HCT116 (cell line): ENCODE measurements around the gene OR1F1. TPM values are rescaled to one million over a fixed set of nuclear protein-coding genes. Genes with fewer than 3 reads are reported as not detected.

Source experiments
- ATAC-seq: fragments of 200-7000 bp; cut with Tn5 transposase; 2 replicates; pipeline ENCODE4 v1.9.1; 2020; ENCODE audit warnings: mild to moderate bottlenecking, moderate library complexity
- BruUV-seq: library from RNA; stranded (reverse); fragments of 400-500 nt; replicated peaks from 2 replicates; lab custom pipeline; 2021; lab: Mats Ljungman, UMichigan
- CTCF ChIA-PET: fragments of 300-600 bp; sonication (Branson Sonifier 250); formaldehyde crosslinking; loops from one replicate; lab custom pipeline; 2021; ENCODE audit warnings: antibody characterized with exemption; lab: Charles Lee
- POLR2A ChIA-PET: fragments of 300-600, 350-600 bp; sonication (Branson Sonifier 250); formaldehyde crosslinking; loops from one replicate; lab custom pipeline; 2021; ENCODE audit warnings: antibody characterized with exemption; lab: Charles Lee
- RAD21 ChIA-PET, 2 experiments: fragments of 300-600 bp; sonication (Branson Sonifier 250); formaldehyde crosslinking; loops; one replicate each; lab custom pipeline; 2023; ENCODE audit warnings: low total read pairs in 2 of 2; ENCODE audit not compliant: uncharacterized antibody in 2 of 2, unreplicated experiment in 2 of 2, low non-redundant PET in 1 of 2; lab: Charles Lee
- DNase-seq: peaks from one replicate; pipeline ENCODE4 v3.0.0-alpha.2; 2010; ENCODE audit warnings: low read depth, low spot score
- H2AFZ ChIP-seq: fragments of 200-600 bp; shearing (Covaris generic), sonication (generic); 2 replicates; pipeline ENCODE4 v1.6.1; 2017; ENCODE audit warnings: low read depth, mixed run types, mixed read lengths, antibody characterized with exemption, low read length; ENCODE audit not compliant: poor library complexity, severe bottlenecking
- H3K27ac ChIP-seq: 2 replicates; pipeline ENCODE4 v1.5.1; 2012; ENCODE audit warnings: low read depth, low read length
- H3K27me3 ChIP-seq: fragments of 200-600 bp; sonication (generic); 2 replicates; pipeline ENCODE4 v1.6.1; 2016; ENCODE audit warnings: mixed run types, low read length, mixed read lengths; ENCODE audit not compliant: insufficient read depth
- H3K36me3 ChIP-seq, 2 experiments: fragments of 200-500 bp in 1 of 2; fragments of 200-600 bp in 1 of 2; sonication (Bioruptor generic) in 1 of 2; sonication (generic) in 1 of 2; 2 replicates each; pipeline versions ENCODE4 v1.5.1 to v1.6.1; 2014 to 2016; ENCODE audit warnings: low read length in 2 of 2, inconsistent platforms in 1 of 2, mixed read lengths in 1 of 2, mixed run types in 1 of 2; ENCODE audit not compliant: insufficient read depth in 2 of 2, control insufficient read depth in 1 of 2
- H3K4me1 ChIP-seq, 2 experiments: fragments of 200-600 bp in 1 of 2; sonication (generic) in 1 of 2; 2 replicates each; pipeline versions ENCODE4 v1.5.1 to v1.6.1; 2012 to 2017; ENCODE audit warnings: low read length in 2 of 2, inconsistent platforms in 1 of 2, mild to moderate bottlenecking in 1 of 2, mixed read lengths in 1 of 2, mixed run types in 1 of 2, moderate library complexity in 1 of 2; ENCODE audit not compliant: insufficient read depth in 2 of 2, control insufficient read depth in 1 of 2
- H3K4me2 ChIP-seq: fragments of 200-600 bp; sonication (generic); 2 replicates; pipeline ENCODE4 v1.6.1; 2017; ENCODE audit warnings: mixed run types, low read length, mixed read lengths
- H3K4me3 ChIP-seq, 2 experiments: fragments of 200-600 bp in 1 of 2; sonication (generic) in 1 of 2; replicated peaks in 1 of 2; 2 replicates each; pipeline ENCODE4 v1.5.1; 2011 to 2016; ENCODE audit warnings: low read length in 2 of 2, control low read depth in 1 of 2, low read depth in 1 of 2, mild to moderate bottlenecking in 1 of 2, mixed read lengths in 1 of 2, mixed run types in 1 of 2
- H3K79me2 ChIP-seq: fragments of 200-600 bp; sonication (generic); 2 replicates; pipeline ENCODE4 v1.6.1; 2017; ENCODE audit warnings: mild to moderate bottlenecking, mixed run types, low read length, moderate library complexity, mixed read lengths; ENCODE audit not compliant: insufficient read depth
- H3K9ac ChIP-seq: fragments of 200-600 bp; sonication (generic); 2 replicates; pipeline ENCODE4 v1.6.1; 2016; ENCODE audit warnings: low read length, mixed read lengths
- H3K9me2 ChIP-seq: fragments of 200-600 bp; sonication (generic), shearing (Covaris generic); 2 replicates; pipeline ENCODE4 v1.6.1; 2017; ENCODE audit warnings: mixed run types, mild to moderate bottlenecking, moderate library complexity; ENCODE audit not compliant: insufficient read depth
- H3K9me3 ChIP-seq, 2 experiments: fragments of 200-500 bp in 1 of 2; fragments of 200-600 bp in 1 of 2; sonication (Bioruptor generic) in 1 of 2; sonication (generic) in 1 of 2; 2 replicates each; pipeline ENCODE4 v1.6.1; 2014 to 2017; ENCODE audit warnings: low read length in 2 of 2, mixed read lengths in 2 of 2, inconsistent platforms in 1 of 2, low read depth in 1 of 2, mild to moderate bottlenecking in 1 of 2, mixed run types in 1 of 2, moderate library complexity in 1 of 2; ENCODE audit not compliant: control insufficient read depth in 1 of 2, insufficient read depth in 1 of 2
- H4K20me1 ChIP-seq: fragments of 200-600 bp; sonication (generic), shearing (Covaris generic); 2 replicates; pipeline ENCODE4 v1.6.1; 2017; ENCODE audit warnings: mixed run types, mild to moderate bottlenecking, moderate library complexity; ENCODE audit not compliant: insufficient read depth
- CBX3 ChIP-seq: IDR thresholded peaks from 2 replicates; pipeline ENCODE4 v1.6.1; 2012; ENCODE audit warnings: low read depth
- CTCF ChIP-seq, 3 experiments: fragments of 200-600 bp in 1 of 3; sonication (generic) in 1 of 3; IDR thresholded peaks in 2 of 3; conservative IDR thresholded peaks in 1 of 3; 2 replicates each; pipeline ENCODE4 v1.5.1; 2012 to 2017; ENCODE audit warnings: low read depth in 2 of 3, low read length in 2 of 3, antibody characterized with exemption in 1 of 3, borderline replicate concordance in 1 of 3, control low read depth in 1 of 3, mild to moderate bottlenecking in 1 of 3, mixed read lengths in 1 of 3, mixed run types in 1 of 3, moderate library complexity in 1 of 3; ENCODE audit not compliant: insufficient read depth in 1 of 3
- ELF1 ChIP-seq: IDR thresholded peaks from 2 replicates; pipeline ENCODE4 v1.6.1; 2012; ENCODE audit warnings: low read depth, borderline replicate concordance
- EZH2phosphoT487 ChIP-seq: fragments of 200-600 bp; IDR thresholded peaks from 2 replicates; pipeline ENCODE4 v1.6.1; 2018; ENCODE audit warnings: antibody characterized with exemption, borderline replicate concordance
- MAX ChIP-seq: IDR thresholded peaks from 2 replicates; pipeline ENCODE4 v1.6.1; 2012
- POLR2A ChIP-seq: IDR thresholded peaks from 2 replicates; pipeline ENCODE4 v1.7.0; 2011; ENCODE audit warnings: borderline replicate concordance; ENCODE audit not compliant: insufficient read depth, insufficient read length; ENCODE audit errors: extremely low read depth
- SIN3A ChIP-seq: IDR thresholded peaks from 2 replicates; pipeline ENCODE4 v1.6.1; 2012; ENCODE audit warnings: low read depth
- SP1 ChIP-seq: IDR thresholded peaks from 2 replicates; pipeline ENCODE4 v1.6.1; 2012; ENCODE audit warnings: low read depth
- TCF7L2 ChIP-seq: IDR thresholded peaks from 2 replicates; pipeline ENCODE4 v1.7.0; 2011; ENCODE audit warnings: borderline replicate concordance, inconsistent platforms; ENCODE audit not compliant: insufficient read depth, insufficient read length; ENCODE audit errors: extremely low read depth
- intact Hi-C: fragments of 100-400 bp; cut with micrococcal nuclease; formaldehyde crosslinking; loops from 2 replicates; pipeline ENCODE4 v1.10.0; 2022
- total RNA-seq: library from RNA; stranded (reverse); gene quantifications from one replicate; pipeline ENCODE4 v1.2.1, GENCODE V29; 2021; ENCODE audit not compliant: unreplicated experiment
- TF ChIP-seq, protein P1 (sequence below): IDR thresholded peaks from 2 replicates; pipeline ENCODE4 v1.6.1; 2012

OR1F1 gene
- total RNA-seq, 1 experiment from 2014 or later: not detected

- intact Hi-C loops: no loop called here
- Histone ChIP-seq H3K27me3 (peaks cover 6% of the 10 kb centered on the region; the same call in 1 of the 2 replicates), H3K79me2 (no peaks in the 10 kb centered on the region), H3K9me2 (no peaks in the 10 kb centered on the region), H3K9me3 (no peaks in the 10 kb centered on the region), H3K4me3 (no peak overlapping the region), H3K36me3 (no peaks in the 10 kb centered on the region), H3K4me1 (no peaks in the 10 kb centered on the region), H2AFZ (no peak overlapping the region), H3K27ac (no peak overlapping the region), H4K20me1 (no peaks in the 10 kb centered on the region), H3K4me2 (no peak overlapping the region), H3K9ac (no peak overlapping the region)
- ChIA-PET POLR2A (interaction anchor here (1.0 kb wide), 1 partner anchor 48 kb away, joined by 3 read pairs; no protein-coding TSS in a partner anchor), RAD21 (no interaction called here), CTCF (no interaction called here)
- no peak for DNase-seq
- no TSS peak for BruUV-seq
- ATAC-seq: no peak
- TF ChIP-seq SIN3A: no peak
Observed at GRCh38 chr16:3198334-3199072, 10.5 kb downstream of the OR1F1 start.

DNA sequence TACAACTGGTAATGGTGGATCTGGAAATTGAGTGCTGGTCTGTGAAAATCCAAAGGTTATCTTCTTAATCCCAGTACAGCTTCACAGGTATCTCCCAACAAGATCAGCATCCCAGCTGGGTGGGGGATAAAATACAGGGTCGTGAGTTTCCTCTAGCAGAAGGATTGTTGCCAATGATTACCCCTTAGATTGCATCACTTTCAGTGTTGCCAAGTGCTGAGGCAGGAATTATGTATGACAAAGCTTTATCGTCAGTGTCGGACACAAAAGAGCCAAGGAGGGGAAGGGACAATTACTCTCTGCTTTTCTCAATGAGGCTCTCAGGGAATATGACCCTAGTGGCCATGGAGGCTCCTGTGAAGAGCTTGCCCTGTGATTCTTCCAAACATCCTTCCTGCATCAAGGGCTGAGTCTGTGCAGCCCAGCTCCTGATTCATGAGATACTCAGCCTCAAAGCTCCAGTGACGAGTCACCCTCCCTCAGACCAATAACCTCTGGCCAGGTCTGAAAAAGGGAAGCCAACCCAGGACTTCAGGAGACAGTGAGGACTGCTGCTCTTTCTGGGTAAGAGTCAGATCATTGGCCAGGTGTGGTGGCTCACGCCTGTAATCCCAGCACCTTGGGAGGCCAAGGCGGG, 15.0 kb downstream of the OR1F1 start:
- H3K9me3 ChIP-seq: no peaks in the 10 kb centered on the region; a peak in 1 of 4 replicates
- no peak overlapping the region for H3K4me3 ChIP-seq
- no TSS peak for BruUV-seq
- H4K20me1 ChIP-seq: no peaks in the 10 kb centered on the region
- ChIA-PET CTCF (no interaction called here), POLR2A (interaction anchor here (0.6 kb wide), 1 partner anchor 178 kb away, joined by 3 read pairs; no protein-coding TSS in a partner anchor), RAD21 (no interaction called here)
- no peaks in the 10 kb centered on the region for H3K9me2 ChIP-seq
- no peaks in the 10 kb centered on the region for H3K36me3 ChIP-seq
- ATAC-seq (no peak), DNase-seq (no peak)
- H3K4me1 ChIP-seq: no peaks in the 10 kb centered on the region
- H3K27ac ChIP-seq: no peak overlapping the region
- intact Hi-C loops: no loop called here
- H3K79me2 ChIP-seq: no peaks in the 10 kb centered on the region
- no peak for TF ChIP-seq CBX3
- TF ChIP-seq MAX: no peak
- TF ChIP-seq ELF1: no peak
- no peak for TF ChIP-seq TCF7L2
- TF ChIP-seq EZH2phosphoT487: no peak
- no peak for TF ChIP-seq CTCF (IDR thresholded peaks at IDR 0.05 in 2 of 3, conservative IDR thresholded peaks at IDR 0.05 in 1 of 3; ENCODE audit: borderline replicate concordance in 1 of 3, insufficient read depth in 1 of 3, low read depth in 2 of 3, low read length in 2 of 3)
- TF ChIP-seq, protein P1, sequence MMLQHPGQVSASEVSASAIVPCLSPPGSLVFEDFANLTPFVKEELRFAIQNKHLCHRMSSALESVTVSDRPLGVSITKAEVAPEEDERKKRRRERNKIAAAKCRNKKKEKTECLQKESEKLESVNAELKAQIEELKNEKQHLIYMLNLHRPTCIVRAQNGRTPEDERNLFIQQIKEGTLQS: no peak
- TF ChIP-seq POLR2A: no peak
- TF ChIP-seq SP1: no peak
- H3K27me3 ChIP-seq: peaks cover 6% of the 10 kb centered on the region; the same call in 1 of the 2 replicates
- H3K4me2 ChIP-seq: no peak overlapping the region
- H2AFZ ChIP-seq: no peak overlapping the region
- no peak overlapping the region for H3K9ac ChIP-seq
